ENCODE results near the gene ZNF605.
"Not testable (repeated sequence)": the region's sequence is repeated elsewhere in the genome, so short reads cannot be mapped to it uniquely, and the experiment has no call there.

- not testable (repeated sequence) for TF ChIP-seq TCF4 (CRISPR knock-in tag; IDR thresholded peaks at IDR 0.05; ENCODE audit: borderline replicate concordance); TSHZ2 (CRISPR knock-in tag; IDR thresholded peaks at IDR 0.05); PATZ1 (CRISPR knock-in tag; IDR thresholded peaks at IDR 0.05; ENCODE audit: borderline replicate concordance); ZFP30 (CRISPR knock-in tag; IDR thresholded peaks at IDR 0.05); CREB5 (CRISPR knock-in tag; IDR thresholded peaks at IDR 0.05; ENCODE audit: low read depth); ARNTL (CRISPR knock-in tag; IDR thresholded peaks at IDR 0.05; ENCODE audit: borderline replicate concordance, low read depth); ZNF70 (CRISPR knock-in tag; IDR thresholded peaks at IDR 0.05); ZC3H10 (CRISPR knock-in tag; IDR thresholded peaks at IDR 0.05); BACH2 (CRISPR knock-in tag; IDR thresholded peaks at IDR 0.05; ENCODE audit: borderline replicate concordance); RARB (CRISPR knock-in tag; IDR thresholded peaks at IDR 0.05)
Measured at GRCh38 chr12:132907789-132908144, 48.3 kb downstream of the ZNF605 start.
